Left colon (tissue), 2 donors: ENCODE measurements around the gene SLC35F1. TPM values are rescaled to one million over a fixed set of nuclear protein-coding genes. Genes with fewer than 3 reads are reported as not detected.
"Not testable (repeated sequence)": the region's sequence is repeated elsewhere in the genome, so short reads cannot be mapped to it uniquely, and the experiment has no call there.

ENCODE experiments used
- ATAC-seq: fragments of 200-7000 bp; cut with Tn5 transposase; one replicate; pipeline ENCODE4 v1.9.1; 2020; ENCODE audit warnings: mild to moderate bottlenecking, moderate library complexity
- DNase-seq, 2 donors: peaks; one replicate each; pipeline ENCODE4 v3.0.0-alpha.2; 2020
- intact Hi-C, 2 donors: fragments of 100-400 bp; cut with DNase I in 1 of 2; cut with micrococcal nuclease in 1 of 2; formaldehyde crosslinking; loops; one replicate each; pipeline versions ENCODE4 v1.11.2 to v1.14.0; 2022; cut with DNase I, micrococcal nuclease
- total RNA-seq, 2 donors: library from RNA; stranded (reverse); fragmentation: NEBNext Ultra II Directional; extraction: Animal tissue kit (Norgen Biotek cat#: 25700); gene quantifications; one replicate each; pipeline ENCODE4 v1.2.1, GENCODE V29; 2021
- donor health status: DM: no; HTN: no; CAD: no.
- donor health status: DM: yes; HTN: yes; CAD: no.

Gene SLC35F1
- total RNA-seq, 2 donors from 2014 or later = 0.37 to 0.84 TPM

- ATAC-seq = no peak
- DNase-seq = no peak
- intact Hi-C loops = loop anchor here in 1 of 2 donors (10.0 kb wide), 1 partner anchor 290 kb away; no protein-coding TSS in a partner anchor
Observed at GRCh38 chr6:117974914-117975627, 68.0 kb downstream of the SLC35F1 start.

- intact Hi-C loops = loop anchor here in 1 of 2 donors (10.0 kb wide), 1 partner anchor 289 kb away; no protein-coding TSS in a partner anchor
- no peak for ATAC-seq
- no peak for DNase-seq
Observed at GRCh38 chr6:117976030-117976651, 69.1 kb downstream of the SLC35F1 start.

DNA sequence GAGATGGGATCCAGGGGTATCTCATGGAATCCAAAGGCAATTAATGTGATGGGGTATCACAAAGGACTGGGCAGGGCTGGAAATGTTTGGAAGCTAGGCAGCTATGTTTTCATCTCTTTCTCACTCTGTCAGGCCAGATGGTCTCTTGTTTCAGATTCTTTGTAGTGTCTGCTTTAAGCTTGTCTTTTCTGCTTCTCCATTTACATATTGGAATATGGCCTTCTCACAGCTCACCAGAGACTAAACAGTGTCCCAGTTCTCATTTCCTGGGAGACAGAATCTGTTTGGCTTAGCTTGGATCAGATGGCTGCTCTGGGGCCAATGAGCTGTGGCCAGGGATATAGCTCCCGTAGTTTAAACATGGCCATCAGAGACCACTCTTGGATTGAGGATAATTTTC lies 78.9 kb downstream of the SLC35F1 start:
- DNase-seq = no peak
- intact Hi-C loops = no loop called here

GRCh38 chr6:117986396-117986795 lies 79.3 kb downstream of the SLC35F1 start:
- intact Hi-C loops = no loop called here
- ATAC-seq (no peak), DNase-seq (no peak)

More for the DNA sequence above, 78.9 kb downstream of the SLC35F1 start:
- no peak for ATAC-seq

- no peak for DNase-seq
- ATAC-seq = no peak
- intact Hi-C loops = no loop called here
Observed at GRCh38 chr6:117989086-117989485, 82.0 kb downstream of the SLC35F1 start.

DNA sequence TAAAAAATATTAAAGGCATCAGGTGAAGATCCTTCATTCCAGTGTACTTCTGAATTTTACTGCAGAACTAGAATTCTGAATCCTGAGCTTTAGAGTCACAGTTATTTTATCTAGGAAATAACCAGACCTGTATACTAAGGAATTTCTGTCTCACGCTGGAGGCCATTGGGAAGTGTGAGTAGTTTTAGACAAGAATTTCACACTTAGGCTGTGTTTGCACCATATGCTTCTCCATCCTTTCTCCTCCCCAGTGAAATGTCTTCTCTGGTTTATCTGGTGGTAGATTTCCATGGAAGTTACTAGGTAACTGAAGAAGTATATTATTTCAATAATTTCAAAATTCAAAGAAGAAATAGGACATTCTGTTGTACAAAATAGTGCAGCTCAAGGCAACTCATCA lies 83.1 kb downstream of the SLC35F1 start:
- ATAC-seq = no peak
- intact Hi-C loops = no loop called here
- DNase-seq = no peak

GRCh38 chr6:117992856-117993255 lies 85.8 kb downstream of the SLC35F1 start:
- intact Hi-C loops = no loop called here
- DNase-seq = no peak

GRCh38 chr6:118012944-118013343 lies 105.9 kb downstream of the SLC35F1 start:
- DNase-seq = no peak
- intact Hi-C loops = no loop called here

More at GRCh38 chr6:117992856-117993255, 85.8 kb downstream of the SLC35F1 start:
- no peak for ATAC-seq

DNA sequence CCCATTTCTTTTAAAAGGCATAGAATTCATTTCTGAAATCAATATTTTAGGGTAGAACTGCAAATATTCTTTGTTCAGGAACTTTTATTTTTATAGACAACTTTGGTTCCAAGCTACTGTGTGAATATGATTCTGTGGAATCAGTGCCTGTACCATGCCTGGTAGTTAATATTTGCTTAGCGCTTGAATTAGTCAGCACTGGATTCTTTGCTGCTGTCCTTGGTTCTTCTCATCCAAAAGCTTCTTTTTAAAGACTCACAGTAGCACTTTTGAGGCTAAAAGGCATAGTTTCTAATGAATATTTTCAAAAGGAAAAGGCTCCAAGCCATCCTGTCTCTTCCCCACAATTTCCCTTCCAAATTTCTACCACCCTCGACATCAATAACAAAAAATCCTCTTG lies 109.5 kb downstream of the SLC35F1 start:
- intact Hi-C loops = no loop called here

More at GRCh38 chr6:118012944-118013343, 105.9 kb downstream of the SLC35F1 start:
- no peak for ATAC-seq

DNA sequence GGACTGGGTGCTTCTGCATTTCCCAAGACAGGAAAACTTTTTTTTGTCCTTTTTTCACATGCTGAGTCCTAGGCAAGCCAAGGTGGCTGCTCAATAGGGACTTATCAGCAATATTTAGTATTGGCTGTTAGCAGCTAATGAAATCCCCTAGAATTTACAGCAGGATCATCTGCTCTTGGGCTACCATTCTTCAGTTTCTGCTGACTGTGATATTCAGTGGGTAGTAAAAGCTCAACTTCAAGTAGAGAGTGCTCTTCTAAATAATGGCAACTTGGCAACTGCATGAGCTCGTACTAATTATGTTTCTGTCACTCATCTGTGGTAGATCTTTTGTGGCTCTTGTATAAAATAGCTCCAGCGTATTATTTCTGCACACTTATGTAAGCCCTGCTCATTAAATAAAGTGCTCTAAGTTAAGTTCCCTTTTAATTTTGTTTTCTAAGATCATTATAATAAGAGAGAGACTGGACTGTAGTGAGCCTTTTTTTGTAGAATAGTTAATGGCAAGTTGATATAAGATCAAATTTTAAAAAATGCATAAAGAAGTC lies 110.3 kb downstream of the SLC35F1 start:
- ATAC-seq = no peak
- intact Hi-C loops = no loop called here

More for the DNA sequence above, 109.5 kb downstream of the SLC35F1 start:
- ATAC-seq (no peak), DNase-seq (no peak)

GRCh38 chr6:118023771-118024170 lies 116.7 kb downstream of the SLC35F1 start:
- intact Hi-C loops = no loop called here
- DNase-seq (no peak), ATAC-seq (no peak)

More for the DNA sequence above, 110.3 kb downstream of the SLC35F1 start:
- DNase-seq = no peak

GRCh38 chr6:118029967-118030366 lies 122.9 kb downstream of the SLC35F1 start:
- ATAC-seq (no peak), DNase-seq (no peak)
- intact Hi-C loops = no loop called here

GRCh38 chr6:118037479-118037878 lies 130.4 kb downstream of the SLC35F1 start:
- ATAC-seq, intact Hi-C loops, DNase-seq: not testable (repeated sequence)

- ATAC-seq (no peak), DNase-seq (no peak)
- intact Hi-C loops = no loop called here
Observed at GRCh38 chr6:118042855-118043254, 135.8 kb downstream of the SLC35F1 start.

DNA sequence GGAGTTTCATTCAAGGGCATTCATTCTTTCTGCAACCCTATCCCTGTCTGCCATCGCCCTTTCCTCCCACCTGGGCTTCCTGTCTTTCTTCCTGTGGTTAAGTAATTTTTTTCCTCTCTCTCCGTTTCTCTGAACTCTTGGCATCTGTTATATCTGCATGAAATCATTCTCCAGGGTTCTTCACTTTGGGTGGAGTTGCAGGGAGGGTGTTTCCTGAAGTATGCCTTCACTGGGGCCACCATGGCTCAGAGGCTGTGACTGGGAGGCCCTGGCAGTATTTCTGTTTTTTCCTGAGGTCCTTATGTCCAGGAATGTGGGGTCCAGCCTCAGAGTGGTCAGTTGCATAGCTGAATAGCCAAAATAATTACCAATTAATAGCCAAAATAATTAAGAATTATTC lies 137.2 kb downstream of the SLC35F1 start:
- ATAC-seq (no peak), DNase-seq (no peak)
- intact Hi-C loops = no loop called here

GRCh38 chr6:118054082-118054481 lies 147.0 kb downstream of the SLC35F1 start:
- intact Hi-C loops = no loop called here
- no peak for DNase-seq
- ATAC-seq = no peak

DNA sequence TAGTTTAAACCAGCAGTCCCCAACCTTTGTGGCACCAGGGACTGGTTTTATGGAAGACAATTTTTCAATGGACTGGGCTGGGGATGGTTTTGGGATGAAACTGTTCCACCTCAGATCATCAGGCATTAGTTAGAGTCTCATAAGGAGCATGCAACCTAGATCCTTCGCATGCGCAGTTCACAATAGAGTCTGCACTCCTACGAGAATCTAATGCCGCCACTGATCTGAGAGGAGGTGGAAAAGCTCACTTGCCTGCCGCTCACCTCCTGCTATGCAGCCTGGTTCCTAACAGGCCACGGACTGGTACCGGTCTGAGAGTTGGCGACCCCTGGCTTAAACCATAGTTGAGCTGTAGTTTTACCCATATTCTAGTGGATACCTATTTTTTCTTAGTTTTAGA lies 154.6 kb downstream of the SLC35F1 start:
- DNase-seq (no peak), ATAC-seq (no peak)
- intact Hi-C loops = no loop called here

GRCh38 chr6:118080547-118080946 lies 173.5 kb downstream of the SLC35F1 start:
- DNase-seq (no peak), ATAC-seq (no peak)
- intact Hi-C loops = no loop called here

DNA sequence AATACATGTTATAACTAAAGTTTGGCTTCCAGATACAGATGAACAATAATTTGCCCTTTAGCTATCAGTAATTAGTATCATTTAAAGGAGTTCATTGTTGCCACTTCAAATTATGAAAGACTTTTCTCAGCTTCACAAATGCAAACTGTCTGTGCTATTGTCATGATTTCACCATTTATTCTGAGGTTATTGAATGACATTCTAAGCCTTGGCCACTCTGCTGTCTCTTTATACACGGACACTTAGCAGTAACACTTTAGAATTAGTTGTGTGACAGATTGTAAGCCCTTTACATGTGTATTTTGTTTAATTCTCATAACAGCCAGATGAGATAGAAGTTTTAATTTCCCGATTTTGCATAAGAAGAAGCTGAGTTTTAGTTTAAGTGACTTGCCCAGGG lies 176.6 kb downstream of the SLC35F1 start:
- no peak for ATAC-seq
- no peak for DNase-seq
- intact Hi-C loops = no loop called here

GRCh38 chr6:118085665-118086064 lies 178.6 kb downstream of the SLC35F1 start:
- ATAC-seq = no peak
- DNase-seq = no peak
- intact Hi-C loops = no loop called here
